Measurements from ENCODE around the gene PTRH2.
"Not testable (repeated sequence)": the region's sequence is repeated elsewhere in the genome, so short reads cannot be mapped to it uniquely, and the experiment has no call there.

The PTRH2 gene

GRCh38 chr17:59666235-59666634 is 41.0 kb downstream of the PTRH2 start:
- no peak for DNase-seq

- not testable (repeated sequence) for DNase-seq
These were observed 50.6 kb downstream of the PTRH2 start for GRCh38 chr17:59656624-59657023.

- DNase-seq: no peak
These were observed 55.1 kb downstream of the PTRH2 start for GRCh38 chr17:59652119-59652518.

GRCh38 chr17:59651346-59651745 is 55.9 kb downstream of the PTRH2 start:
- DNase-seq: no peak

- DNase-seq: no peak
These were observed 56.6 kb downstream of the PTRH2 start for GRCh38 chr17:59650642-59651041.

GRCh38 chr17:59649886-59650285 is 57.3 kb downstream of the PTRH2 start:
- no peak for DNase-seq
